SKM-1 (cell line): ENCODE data around the gene CCR3.
A peak's percentile ranks its signal among the peaks of the same experiment; 100 is the strongest.

Experiments
- DNase-seq: peaks from one replicate; lab custom pipeline; 2025; ENCODE audit not compliant: unreplicated experiment; lab: John Stamatoyannopoulos, UW

Gene CCR3

GRCh38 chr3:46270474-46270873, 28.2 kb downstream of the CCR3 start:
- DNase-seq, result no peak

- DNase-seq, result no peak
Observed at GRCh38 chr3:46271209-46271745, 29.0 kb downstream of the CCR3 start.

GRCh38 chr3:46272028-46272451, 29.8 kb downstream of the CCR3 start:
- DNase-seq, result no peak

GRCh38 chr3:46276497-46277099, 34.3 kb downstream of the CCR3 start:
- no peak for DNase-seq

GRCh38 chr3:46277476-46277875, 35.2 kb downstream of the CCR3 start:
- no peak for DNase-seq

- no peak for DNase-seq
Observed at GRCh38 chr3:46278816-46279672, 36.8 kb downstream of the CCR3 start.

GRCh38 chr3:46280105-46280797, 38.0 kb downstream of the CCR3 start:
- no peak for DNase-seq

- DNase-seq, result no peak
Observed at GRCh38 chr3:46281551-46281950, 39.3 kb downstream of the CCR3 start.

- DNase-seq, result no peak
Observed at GRCh38 chr3:46282041-46282440, 39.8 kb downstream of the CCR3 start.

GRCh38 chr3:46282696-46283095, 40.4 kb downstream of the CCR3 start:
- DNase-seq, result no peak

GRCh38 chr3:46283881-46284450, 41.7 kb downstream of the CCR3 start:
- DNase-seq, result no peak

- no peak for DNase-seq
Observed at GRCh38 chr3:46284981-46285683, 42.9 kb downstream of the CCR3 start.

- DNase-seq, result no peak
Observed at GRCh38 chr3:46285931-46286619, 43.8 kb downstream of the CCR3 start.

GRCh38 chr3:46286947-46287565, 44.8 kb downstream of the CCR3 start:
- no peak for DNase-seq

GRCh38 chr3:46289551-46289950, 47.3 kb downstream of the CCR3 start:
- no peak for DNase-seq

GRCh38 chr3:46289966-46290365, 47.7 kb downstream of the CCR3 start:
- peak; percentile 38 for DNase-seq

GRCh38 chr3:46291046-46291445, 48.8 kb downstream of the CCR3 start:
- no peak for DNase-seq

GRCh38 chr3:46293035-46293724, 50.9 kb downstream of the CCR3 start:
- DNase-seq, result no peak
